ENCODE results near the gene MAP4K2. TPM values are rescaled to one million over a fixed set of nuclear protein-coding genes. Genes with fewer than 3 reads are reported as not detected.

Gene MAP4K2
- total RNA-seq, 1 experiment from 2014 or later, result 24.5 TPM

- TF ChIP-seq E2F4 (CRISPR knock-in tag; IDR thresholded peaks at IDR 0.05; ENCODE audit: borderline replicate concordance, low read depth) (no peak), NFE2L1 (CRISPR knock-in tag; IDR thresholded peaks at IDR 0.05) (no peak), PREB (CRISPR knock-in tag; IDR thresholded peaks at IDR 0.05; ENCODE audit: borderline replicate concordance) (no peak)
These were observed 30.5 kb upstream of the MAP4K2 start (continued) for GRCh38 chr11:64833509-64833908.

GRCh38 chr11:64833198-64833502, 30.1 kb upstream of the MAP4K2 start:
- Mint-ChIP-seq H3K27me3 (ENCODE audit: low read depth) (no peaks in the 10 kb centered on the region), H3K36me3 (peaks cover 2% of the 10 kb centered on the region; the same call in 1 of the 2 replicates), H3K27ac (no peak overlapping the region), H3K4me3 (no peak overlapping the region), H3K9me3 (no peaks in the 10 kb centered on the region), H3K4me1 (no peaks in the 10 kb centered on the region)
- TF ChIP-seq RORB (CRISPR knock-in tag; IDR thresholded peaks at IDR 0.05), result no peak
- no peak for DNase-seq (ENCODE audit: low spot score)
- no peak for ATAC-seq
- CTCF ChIA-PET, result no interaction called here
- POLR2A ChIA-PET, result no interaction called here

- no peaks in the 10 kb centered on the region for H3K9me3 Mint-ChIP-seq
- TF ChIP-seq NFATC4 (CRISPR knock-in tag; IDR thresholded peaks at IDR 0.05) (no peak), ATF3 (CRISPR knock-in tag; conservative IDR thresholded peaks at IDR 0.05) (no peak), USF2 (CRISPR knock-in tag; IDR thresholded peaks at IDR 0.05) (no peak), STAT6 (CRISPR knock-in tag; conservative IDR thresholded peaks at IDR 0.05; ENCODE audit: low read depth) (no peak), ZNF423 (CRISPR knock-in tag; IDR thresholded peaks at IDR 0.05) (no peak), E2F1 (CRISPR knock-in tag; IDR thresholded peaks at IDR 0.05) (no peak), FOXJ3 (CRISPR knock-in tag; IDR thresholded peaks at IDR 0.05; ENCODE audit: borderline replicate concordance) (no peak), CDX4 (CRISPR knock-in tag; IDR thresholded peaks at IDR 0.05; ENCODE audit: borderline replicate concordance) (no peak), MAX (CRISPR knock-in tag; IDR thresholded peaks at IDR 0.05) (no peak), SMAD4 (CRISPR knock-in tag; IDR thresholded peaks at IDR 0.05) (no peak), FOXP1 (CRISPR knock-in tag; IDR thresholded peaks at IDR 0.05; ENCODE audit: borderline replicate concordance) (no peak), IRF1 (CRISPR knock-in tag; IDR thresholded peaks at IDR 0.05) (no peak), MYBL2 (CRISPR knock-in tag; IDR thresholded peaks at IDR 0.05) (no peak)
- DNase-seq (ENCODE audit: low spot score) (no peak), ATAC-seq (no peak)
- POLR2A ChIA-PET, result no interaction called here
- H3K27ac Mint-ChIP-seq, result no peak overlapping the region
- H3K4me1 Mint-ChIP-seq, result no peaks in the 10 kb centered on the region
- H3K27me3 Mint-ChIP-seq (ENCODE audit: low read depth), result no peaks in the 10 kb centered on the region
- CTCF ChIA-PET, result no interaction called here
- H3K4me3 Mint-ChIP-seq, result no peak overlapping the region
- peaks cover 2% of the 10 kb centered on the region; the same call in 1 of the 2 replicates for H3K36me3 Mint-ChIP-seq
These were observed 29.6 kb upstream of the MAP4K2 start for GRCh38 chr11:64832467-64833197.
